D341Med (cell line): ENCODE data around the gene NAGS.
"Not testable (repeated sequence)": the region's sequence is repeated elsewhere in the genome, so short reads cannot be mapped to it uniquely, and the experiment has no call there.

Source experiments
- DNase-seq: peaks from one replicate; pipeline ENCODE4 v3.0.0; 2012; ENCODE audit warnings: low spot score

The NAGS gene

GRCh38 chr17:44044071-44044470, 39.6 kb downstream of the NAGS start:
- DNase-seq, result no peak

DNA sequence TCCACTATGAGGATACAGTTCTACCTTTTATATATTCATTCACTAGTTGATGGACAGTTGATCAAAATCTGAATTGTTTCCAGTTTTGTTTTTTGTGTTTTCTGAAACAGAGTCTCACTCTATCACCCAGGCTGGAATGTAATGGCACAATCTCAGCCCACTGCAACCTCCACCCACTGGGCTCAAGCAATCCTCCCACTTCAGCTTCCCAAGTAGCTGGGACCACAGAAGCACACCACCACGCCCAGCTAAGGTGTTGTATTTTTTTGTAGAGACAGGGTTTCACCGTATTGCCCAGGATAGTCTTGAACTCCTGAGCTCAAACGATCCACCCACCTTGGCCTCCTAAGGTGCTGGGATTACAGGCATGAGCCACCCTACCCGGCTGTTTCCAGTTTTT, 41.1 kb downstream of the NAGS start:
- DNase-seq, result no peak

- DNase-seq, result not testable (repeated sequence)
These were observed 42.5 kb downstream of the NAGS start for GRCh38 chr17:44046893-44047292.

DNA sequence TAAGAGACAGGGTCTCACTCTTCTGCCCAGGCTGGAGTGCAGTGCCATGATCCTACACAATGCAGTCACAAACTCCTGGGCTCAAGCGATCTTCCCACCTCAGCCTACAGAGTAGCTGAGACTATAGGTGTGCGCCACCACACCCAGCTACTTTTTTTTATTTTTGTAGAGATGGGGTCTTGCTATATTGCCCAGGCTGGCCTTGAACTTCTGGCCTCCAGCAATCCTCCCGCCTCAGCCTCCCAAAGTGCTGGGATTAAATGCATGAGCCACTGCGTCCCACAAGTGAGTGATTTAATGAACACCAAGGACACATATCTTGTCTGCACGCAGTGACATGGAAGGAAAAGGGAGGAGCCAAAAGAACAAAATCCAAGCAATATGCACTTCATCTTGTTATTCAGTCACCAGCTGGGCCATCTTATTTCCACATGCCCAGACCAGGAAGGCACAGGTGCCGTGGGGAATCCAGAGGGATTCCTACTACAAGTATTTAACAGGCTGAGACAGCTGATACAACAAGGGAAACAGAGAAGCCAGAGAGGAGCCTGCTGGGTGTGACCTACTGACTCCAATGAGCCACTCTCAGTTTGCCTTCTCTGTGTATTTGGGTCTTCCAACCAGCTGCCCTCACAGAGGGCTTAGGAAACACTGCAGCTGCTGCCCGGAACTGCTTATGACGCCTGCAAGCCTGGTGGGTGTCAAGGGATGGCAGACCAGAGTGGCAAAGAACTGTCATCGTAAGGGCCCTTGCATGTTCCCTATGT, 45.1 kb downstream of the NAGS start:
- peak; percentile 38 for DNase-seq

DNA sequence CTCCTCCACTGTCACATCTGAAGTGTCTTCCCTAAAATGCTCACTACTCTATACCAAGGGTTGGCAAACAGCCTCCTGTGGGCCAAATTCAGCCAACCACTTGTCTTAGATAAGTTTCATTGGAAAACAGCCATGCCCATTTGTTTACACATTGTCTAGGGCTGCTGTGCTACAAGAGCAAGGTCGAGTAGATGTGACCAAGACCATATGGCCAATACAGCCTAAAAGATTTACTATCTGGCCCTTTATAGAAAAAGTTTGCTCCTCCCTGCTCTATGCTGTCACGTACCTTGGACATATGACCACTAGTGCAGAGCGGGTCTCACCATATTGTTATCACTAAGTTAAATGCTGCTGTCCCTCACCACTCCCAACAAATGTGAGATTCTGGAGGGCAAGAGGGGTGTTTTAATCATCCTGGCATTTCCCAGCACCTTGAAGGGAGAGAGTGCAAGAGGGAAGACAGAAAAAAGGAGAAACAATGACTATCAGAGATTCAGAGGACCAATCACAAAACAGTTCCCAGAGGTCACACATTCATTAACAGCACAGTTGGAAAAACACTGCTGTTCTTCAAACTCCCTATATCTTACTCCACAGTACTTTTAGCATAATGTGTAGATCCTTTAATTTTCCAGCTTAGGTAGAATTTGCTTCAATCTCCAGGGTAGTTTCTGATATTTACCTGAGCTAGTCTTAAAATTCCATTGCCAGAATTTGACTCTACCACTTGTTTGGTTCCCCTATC, 48.9 kb downstream of the NAGS start:
- DNase-seq, result no peak
